ENCODE results near the gene NTRK2.
"Not testable (repeated sequence)": the region's sequence is repeated elsewhere in the genome, so short reads cannot be mapped to it uniquely, and the experiment has no call there.

Gene NTRK2

DNA sequence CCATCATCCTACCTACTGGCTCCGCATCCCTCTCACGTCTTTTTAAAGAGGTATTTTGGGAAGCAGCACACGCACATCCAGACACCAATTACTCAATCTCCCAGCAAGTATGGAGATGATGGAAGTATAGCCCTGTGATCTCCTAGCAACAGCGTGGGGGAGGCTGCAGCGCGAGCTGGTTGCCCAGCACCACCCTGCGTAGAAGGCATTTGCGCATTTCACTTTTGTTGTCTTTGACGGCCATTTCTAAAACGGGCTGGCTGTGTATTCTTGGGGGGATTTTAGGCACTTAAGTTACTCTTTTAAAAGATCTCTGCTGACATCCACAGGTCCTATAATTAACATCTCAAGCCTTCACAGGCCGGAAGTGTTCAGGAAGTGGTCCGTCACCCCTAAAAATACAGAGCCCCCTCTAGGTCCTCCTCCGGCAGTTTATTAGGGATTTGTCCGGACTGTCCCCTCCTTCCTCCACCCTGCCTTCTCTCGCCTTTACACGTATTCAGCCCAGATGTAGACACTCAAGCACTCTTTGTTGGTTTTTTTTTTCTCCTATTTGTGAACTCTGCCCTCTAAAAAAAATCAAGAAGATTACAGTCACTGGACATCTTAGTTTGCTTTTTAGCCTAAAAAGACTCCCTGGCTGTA, 371.4 kb downstream of the NTRK2 start:
- DNase-seq: no peak

DNA sequence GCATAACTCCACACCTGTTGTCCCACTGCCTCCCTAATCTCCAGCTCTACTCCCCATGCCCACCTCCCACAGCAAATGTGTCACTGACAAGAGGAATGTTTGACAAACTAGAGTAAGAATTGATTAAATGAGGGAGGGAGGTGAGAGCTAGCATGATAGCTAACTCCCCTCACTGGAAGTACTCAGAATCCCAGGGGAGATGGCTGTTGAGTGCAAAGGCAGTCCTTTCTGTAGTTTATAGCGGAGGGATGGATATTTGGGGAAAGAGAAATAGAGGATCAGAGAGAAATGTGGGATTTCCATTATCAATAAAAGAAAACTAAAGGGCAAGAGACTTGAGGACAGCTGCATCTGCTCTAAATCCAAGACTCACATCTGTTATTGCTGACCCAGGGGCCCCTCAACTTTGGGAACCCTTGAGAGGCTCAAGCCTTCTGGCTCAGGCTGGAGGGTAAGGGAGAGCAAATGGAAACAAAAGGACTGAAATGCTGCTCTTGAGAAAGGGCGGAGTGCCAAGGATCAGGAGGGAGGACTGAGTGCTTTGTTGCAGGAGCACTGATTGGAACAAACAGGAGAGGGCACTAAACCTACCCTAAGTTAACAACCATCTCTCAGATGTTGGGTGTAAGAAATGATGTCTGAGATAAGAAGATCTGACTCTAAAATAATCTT, 372.1 kb downstream of the NTRK2 start:
- DNase-seq: no peak

GRCh38 chr9:85042981-85043647, 373.6 kb downstream of the NTRK2 start:
- DNase-seq: no peak

DNA sequence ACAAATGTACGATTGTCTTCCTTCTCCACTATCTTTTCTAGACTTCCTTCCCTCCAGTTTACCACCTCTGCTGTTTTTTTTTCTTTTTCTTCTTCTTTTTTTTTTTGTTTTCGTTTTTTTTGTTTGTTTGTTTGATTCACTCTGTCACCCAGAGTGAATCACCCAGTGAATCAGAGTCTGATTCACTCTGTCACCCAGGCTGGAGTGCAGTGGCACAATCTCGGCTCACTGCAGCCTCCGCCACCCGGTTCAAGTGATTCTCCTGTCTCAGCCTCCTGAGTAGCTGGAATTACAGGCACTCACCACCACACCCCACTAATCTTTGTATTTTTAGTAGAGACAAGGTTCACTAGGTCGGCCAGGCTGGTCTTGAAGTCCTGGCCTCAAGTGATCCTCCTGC, 375.7 kb downstream of the NTRK2 start:
- no peak for DNase-seq

DNA sequence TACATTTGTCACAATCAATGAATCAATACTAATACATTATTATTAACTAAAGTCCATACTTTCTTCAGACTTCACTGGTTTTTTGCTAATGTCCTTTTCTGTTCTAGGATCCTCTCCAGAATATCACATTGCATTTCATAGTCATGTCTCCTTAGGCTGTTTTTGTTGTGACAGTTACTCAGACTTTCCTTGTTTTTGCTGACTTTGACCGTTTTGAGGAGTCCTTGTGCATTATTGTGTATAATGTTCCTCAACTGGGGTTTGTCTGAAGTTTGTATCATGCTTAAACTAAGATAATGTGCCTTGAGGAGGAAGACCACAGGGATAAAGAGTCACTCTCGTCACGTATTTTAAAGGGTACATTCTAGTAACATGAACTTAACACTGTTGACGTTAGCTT, 376.9 kb downstream of the NTRK2 start:
- DNase-seq: no peak

DNA sequence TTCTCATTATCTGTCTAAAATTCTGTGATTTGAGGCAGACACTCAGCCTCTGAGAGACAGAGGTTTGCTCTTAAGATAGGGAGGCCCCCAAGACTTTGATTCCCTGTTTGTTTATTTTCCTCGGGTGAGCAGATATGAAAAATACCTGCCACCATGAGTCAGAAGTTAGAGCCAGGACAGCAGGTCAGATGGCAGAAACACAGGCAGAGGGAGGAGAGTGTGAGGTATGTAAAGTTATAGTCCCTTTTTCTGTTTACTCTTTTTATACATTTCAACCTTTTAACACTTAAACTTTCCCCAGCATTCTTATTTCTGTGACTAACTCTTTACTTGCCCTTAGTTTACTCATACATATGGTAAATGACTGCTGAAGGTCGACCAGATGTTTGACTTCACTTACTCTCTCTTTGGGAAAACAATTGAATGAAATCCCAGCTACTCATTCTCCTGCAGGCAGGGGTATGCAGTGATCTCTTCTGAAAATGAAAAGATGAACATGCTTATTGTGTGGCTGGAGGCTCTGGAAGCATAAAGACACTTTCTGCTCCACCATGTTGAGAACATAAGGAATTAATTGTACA, 383.8 kb downstream of the NTRK2 start:
- no peak for DNase-seq

DNA sequence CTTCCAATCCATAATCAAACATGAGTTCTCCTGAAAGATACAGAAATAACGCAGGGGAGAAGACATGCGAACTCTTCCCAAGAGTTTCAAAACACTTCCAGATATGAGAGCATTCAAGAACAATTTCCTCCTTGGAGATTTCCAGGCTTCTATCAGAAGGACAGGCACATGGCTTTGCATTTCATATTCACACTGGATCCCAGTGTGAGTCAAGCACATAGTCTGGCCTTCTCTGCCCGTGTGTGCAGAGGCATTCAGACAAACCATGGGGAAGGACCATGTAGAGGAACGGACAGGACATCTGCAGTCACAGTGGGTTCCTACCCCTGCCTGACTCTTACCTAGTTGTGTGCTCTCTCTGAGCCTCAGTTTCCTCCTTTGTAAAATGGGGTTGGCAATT, 384.5 kb downstream of the NTRK2 start:
- no peak for DNase-seq

- no peak for DNase-seq
Observed at GRCh38 chr9:85055506-85056202, 386.1 kb downstream of the NTRK2 start.

- DNase-seq: no peak
Observed at GRCh38 chr9:85056203-85056572, 386.7 kb downstream of the NTRK2 start.

DNA sequence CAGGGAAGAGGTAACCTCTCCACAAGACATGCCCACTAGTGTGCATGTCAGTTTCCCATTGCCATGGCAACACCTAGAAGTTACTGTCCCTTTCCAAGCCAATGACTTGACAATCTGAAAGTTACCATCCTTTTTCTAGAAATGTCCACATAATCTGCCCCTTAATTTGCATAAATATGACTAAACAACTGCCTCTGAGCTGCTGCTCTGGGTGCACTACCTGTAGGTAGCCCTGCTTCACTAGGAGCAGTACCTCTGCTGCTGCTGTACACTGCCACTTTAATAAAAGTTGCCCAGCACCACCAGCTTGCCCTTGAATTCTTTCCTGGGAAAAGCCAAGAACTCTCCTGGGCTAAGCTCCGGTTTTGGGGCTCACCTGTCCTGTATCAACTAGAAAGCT, 392.4 kb downstream of the NTRK2 start:
- no peak for DNase-seq

DNA sequence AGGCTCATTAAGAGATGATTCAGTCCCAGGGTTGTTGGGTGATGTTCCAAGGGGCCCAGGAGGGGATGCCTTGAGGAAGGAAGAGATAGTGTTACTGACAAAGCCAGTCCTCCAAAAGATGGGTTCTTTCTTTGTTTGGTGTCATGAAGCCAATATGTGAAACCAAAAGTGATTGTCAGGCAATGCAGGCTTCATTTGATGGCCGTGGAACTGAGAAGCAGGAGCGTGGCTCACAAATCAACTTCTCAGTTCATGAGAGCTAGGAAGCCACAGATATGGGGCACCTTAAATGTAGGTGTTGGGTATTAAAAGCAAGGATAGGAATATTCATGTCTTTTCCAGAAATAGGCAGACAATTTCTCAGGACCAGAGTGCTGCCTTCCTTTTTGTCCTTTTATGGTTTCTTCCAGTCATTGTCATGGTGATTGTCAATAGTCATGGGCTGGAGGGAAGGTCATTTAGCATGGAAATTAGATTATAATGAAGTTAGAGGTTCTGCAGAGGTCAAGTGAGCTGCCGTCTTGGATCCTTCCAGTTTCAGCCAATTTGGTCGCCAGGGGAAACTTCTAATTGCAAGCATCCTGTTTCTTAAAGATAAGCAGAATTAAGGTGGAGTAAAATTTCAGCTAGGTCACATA, 393.0 kb downstream of the NTRK2 start:
- DNase-seq: no peak

- DNase-seq: no peak
Observed at GRCh38 chr9:85064811-85065371, 395.4 kb downstream of the NTRK2 start.

GRCh38 chr9:85067792-85068191, 398.3 kb downstream of the NTRK2 start:
- DNase-seq: no peak

DNA sequence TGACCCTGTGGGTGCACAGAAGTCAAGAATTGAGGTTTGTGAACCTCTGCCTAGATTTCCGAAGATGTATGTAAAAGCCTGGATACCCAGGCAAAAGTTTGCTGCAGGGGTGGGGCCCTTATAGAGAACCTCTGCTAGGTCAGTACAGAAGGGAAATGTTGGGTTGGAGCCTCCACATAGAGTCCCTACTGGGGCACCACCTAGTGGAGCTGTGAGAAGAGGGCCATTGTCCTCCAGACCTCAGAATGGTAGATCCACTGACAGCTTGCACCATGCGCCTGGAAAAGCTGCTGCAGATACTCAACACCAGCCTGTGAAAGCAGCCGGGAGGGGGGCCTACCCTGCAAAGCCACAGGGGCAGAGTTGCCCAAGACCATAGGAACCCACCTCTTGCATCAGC, 399.9 kb downstream of the NTRK2 start:
- DNase-seq: not testable (repeated sequence)

All from NCI-H2171 (cell line).